NB4 (cell line): ENCODE results near the gene MAG.
A peak's percentile ranks its signal among the peaks of the same experiment; 100 is the strongest.

Source experiments
- DNase-seq: peaks from one replicate; pipeline ENCODE4 v3.0.0; 2010; ENCODE audit warnings: low read depth
- H3K4me3 ChIP-seq: one replicate; pipeline ENCODE4 v1.5.1; 2011; ENCODE audit warnings: mild to moderate bottlenecking, low read depth, low read length, moderate library complexity
- CTCF ChIP-seq: IDR thresholded peaks from one replicate; pipeline ENCODE4 v1.5.1; 2012; ENCODE audit warnings: low read depth, low read length
- MAX ChIP-seq: IDR thresholded peaks from 2 replicates; pipeline ENCODE4 v1.6.1; 2011; ENCODE audit warnings: low read depth, low read length
- MYC ChIP-seq: IDR thresholded peaks from 2 replicates; pipeline ENCODE4 v1.6.1; 2011; ENCODE audit warnings: low read depth, low read length
- POLR2A ChIP-seq: IDR thresholded peaks from 2 replicates; pipeline ENCODE4 v1.6.1; 2011; ENCODE audit warnings: mild to moderate bottlenecking; ENCODE audit not compliant: insufficient read length; ENCODE audit errors: extremely low read depth

Gene MAG

DNA sequence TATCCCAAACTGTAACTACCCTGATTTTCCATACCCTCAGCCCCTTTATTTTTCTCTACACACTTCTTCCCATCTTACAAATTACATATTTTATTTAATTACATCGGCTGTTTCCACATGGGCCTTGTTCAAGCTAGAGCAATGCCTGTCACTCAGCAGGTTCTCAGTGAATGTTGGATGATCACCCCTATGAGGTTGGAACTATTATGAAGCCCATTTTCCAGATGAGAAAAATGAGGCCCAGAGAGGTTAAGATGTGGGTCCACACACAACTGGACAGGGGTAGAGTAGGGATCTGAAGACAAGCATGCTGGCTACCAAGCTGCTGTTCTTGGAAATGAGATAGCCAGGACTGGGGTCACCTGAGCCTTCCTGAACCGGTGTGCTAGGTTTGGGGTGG is 10.0 kb downstream of the MAG start:
- no peak overlapping the region for H3K4me3 ChIP-seq
- DNase-seq: no peak
- no peak for TF ChIP-seq MYC
- TF ChIP-seq MAX: no peak
- no peak for TF ChIP-seq POLR2A
- no peak for TF ChIP-seq CTCF

DNA sequence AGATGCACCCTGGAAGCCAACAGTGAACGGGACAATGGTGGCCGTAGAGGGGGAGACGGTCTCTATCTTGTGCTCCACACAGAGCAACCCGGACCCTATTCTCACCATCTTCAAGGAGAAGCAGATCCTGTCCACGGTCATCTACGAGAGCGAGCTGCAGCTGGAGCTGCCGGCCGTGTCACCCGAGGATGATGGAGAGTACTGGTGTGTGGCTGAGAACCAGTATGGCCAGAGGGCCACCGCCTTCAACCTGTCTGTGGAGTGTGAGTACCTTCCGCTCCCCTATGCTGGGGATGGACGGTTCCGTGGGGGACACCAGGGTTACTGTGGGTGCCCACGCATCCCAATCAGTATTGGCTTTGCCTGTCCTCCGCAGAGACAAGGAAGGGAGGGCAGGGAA is 10.5 kb downstream of the MAG start:
- DNase-seq: no peak
- no peak for TF ChIP-seq CTCF
- no peak overlapping the region for H3K4me3 ChIP-seq

- no peak overlapping the region for H3K4me3 ChIP-seq
- TF ChIP-seq POLR2A (no peak), CTCF (no peak), MAX (no peak), MYC (no peak)
- DNase-seq: no peak
These were observed 11.5 kb downstream of the MAG start for GRCh38 chr19:35303357-35303915.

DNA sequence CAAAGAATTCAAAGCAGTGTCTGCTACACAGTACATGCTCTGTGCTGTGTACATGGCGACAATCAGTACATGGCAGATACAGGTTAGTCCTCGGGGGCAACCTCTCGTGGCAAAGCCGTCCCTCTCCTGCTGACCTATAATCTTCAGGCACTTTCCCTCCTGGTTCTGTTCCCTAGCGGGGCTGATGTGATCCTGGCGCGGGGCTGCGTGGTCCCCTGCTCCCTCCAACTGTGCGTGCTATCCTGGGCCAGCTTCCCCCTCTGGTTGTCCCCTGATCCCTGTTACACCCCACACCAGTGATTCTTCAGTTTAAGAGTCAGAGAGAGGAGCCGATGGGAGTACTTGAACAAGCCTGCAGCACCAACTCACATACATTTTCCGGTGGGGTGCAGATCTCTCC is 12.1 kb downstream of the MAG start:
- H3K4me3 ChIP-seq: no peak overlapping the region
- TF ChIP-seq MAX: no peak
- no peak for TF ChIP-seq CTCF
- no peak for TF ChIP-seq MYC
- no peak for TF ChIP-seq POLR2A
- DNase-seq: no peak

- H3K4me3 ChIP-seq: no peak overlapping the region
- DNase-seq: no peak
- TF ChIP-seq CTCF: no peak
- TF ChIP-seq MAX: no peak
- no peak for TF ChIP-seq MYC
- no peak for TF ChIP-seq POLR2A
These were observed 13.2 kb downstream of the MAG start for GRCh38 chr19:35305181-35305580.

- no peak overlapping the region for H3K4me3 ChIP-seq
- DNase-seq: peak; percentile 35
- TF ChIP-seq MAX: no peak
- TF ChIP-seq CTCF: peak; percentile 41
These were observed 14.7 kb downstream of the MAG start for GRCh38 chr19:35306473-35307246.
